Panc1 (cell line): ENCODE data around the gene STK39. TPM values are rescaled to one million over a fixed set of nuclear protein-coding genes. Genes with fewer than 3 reads are reported as not detected.

ENCODE experiments used
- ATAC-seq: fragments of 200-7000 bp; cut with Tn5 transposase; 2 replicates; pipeline ENCODE4 v1.9.1; 2020; ENCODE audit warnings: mild to moderate bottlenecking, moderate library complexity
- BruUV-seq: library from RNA; stranded (reverse); fragments of 400-500 nt; replicated peaks from 2 replicates; lab custom pipeline; 2021; lab: Mats Ljungman, UMichigan
- CTCF ChIA-PET: fragments of 300-600 bp; sonication (Branson Sonifier 250); formaldehyde crosslinking; loops from one replicate; lab custom pipeline; 2022; ENCODE audit warnings: antibody characterized with exemption; lab: Charles Lee
- POLR2A ChIA-PET: fragments of 300-600 bp; sonication (Branson Sonifier 250); formaldehyde crosslinking; loops from one replicate; lab custom pipeline; 2022; ENCODE audit warnings: antibody characterized with exemption; lab: Charles Lee
- DNase-seq: peaks from one replicate; pipeline ENCODE4 v3.0.0-alpha.2; 2010; ENCODE audit warnings: low read depth, low spot score
- H3K27ac ChIP-seq: 2 replicates; pipeline ENCODE4 v1.5.1; 2011; ENCODE audit warnings: mild to moderate bottlenecking, low read length, inconsistent platforms
- H3K27me3 ChIP-seq: fragments of 200-500 bp; sonication (Bioruptor generic); 2 replicates; pipeline ENCODE4 v1.6.0; 2014; ENCODE audit warnings: low read length, inconsistent platforms; ENCODE audit not compliant: control insufficient read depth, insufficient read depth
- H3K36me3 ChIP-seq: fragments of 200-500 bp; sonication (Bioruptor generic); 2 replicates; pipeline ENCODE4 v1.5.1; 2014; ENCODE audit warnings: inconsistent platforms, mild to moderate bottlenecking, low read length, moderate library complexity; ENCODE audit not compliant: control insufficient read depth, insufficient read depth
- H3K4me1 ChIP-seq: 2 replicates; pipeline ENCODE4 v1.5.1; 2011; ENCODE audit warnings: inconsistent platforms, mild to moderate bottlenecking, low read length, moderate library complexity; ENCODE audit not compliant: control insufficient read depth, insufficient read depth
- H3K4me3 ChIP-seq, 2 experiments: 2 replicates each; pipeline ENCODE4 v1.5.1; 2011 to 2012; ENCODE audit warnings: low read depth in 2 of 2, low read length in 2 of 2, mild to moderate bottlenecking in 2 of 2, inconsistent platforms in 1 of 2, moderate library complexity in 1 of 2
- H3K9me3 ChIP-seq: fragments of 200-500 bp; sonication (Bioruptor generic); 2 replicates; pipeline ENCODE4 v1.5.1; 2014; ENCODE audit warnings: low read depth, mild to moderate bottlenecking, inconsistent platforms, low read length, moderate library complexity; ENCODE audit not compliant: control insufficient read depth, insufficient read depth
- POLR2AphosphoS5 ChIP-seq: IDR thresholded peaks from 2 replicates; pipeline ENCODE4 v1.6.1; 2012; ENCODE audit warnings: mild to moderate bottlenecking, low read depth, low read length, moderate library complexity
- SIN3A ChIP-seq: IDR thresholded peaks from 2 replicates; pipeline ENCODE4 v1.6.1; 2012; ENCODE audit warnings: low read depth, mild to moderate bottlenecking, low read length, moderate library complexity, borderline replicate concordance; ENCODE audit not compliant: insufficient read depth
- TCF7L2 ChIP-seq: IDR thresholded peaks from 2 replicates; pipeline ENCODE4 v1.6.1; 2011; ENCODE audit warnings: mild to moderate bottlenecking, low read depth, low read length, inconsistent platforms
- in situ Hi-C: cut with HindIII; loops from 2 replicates; pipeline ENCODE4 v1.10.0; 2016; ENCODE audit warnings: low sequenced_read_pairs, low pct_unique_long_range_greater_than_20kb
- intact Hi-C: fragments of 100-400 bp; cut with micrococcal nuclease; formaldehyde crosslinking; loops from one replicate; pipeline ENCODE4 v1.10.0; 2022; ENCODE audit not compliant: unreplicated experiment
- total RNA-seq: library from RNA; stranded (reverse); gene quantifications from one replicate; pipeline ENCODE4 v1.2.1, GENCODE V29; 2021; ENCODE audit not compliant: unreplicated experiment
- TF ChIP-seq, protein P1 (sequence below): fragments of 450-650 bp; IDR thresholded peaks from 2 replicates; pipeline ENCODE4 v1.5.1; 2017; ENCODE audit warnings: mild to moderate bottlenecking
- TF ChIP-seq, protein P2 (sequence below), 2 experiments: IDR thresholded peaks; 2 replicates each; pipeline ENCODE4 v1.6.1; 2011 to 2012; ENCODE audit warnings: low read depth in 2 of 2, control low read depth in 1 of 2, low read length in 1 of 2, mild to moderate bottlenecking in 1 of 2, moderate library complexity in 1 of 2; ENCODE audit not compliant: insufficient read depth in 1 of 2

STK39 gene
- total RNA-seq, 1 experiment from 2014 or later = 14.0 TPM

DNA sequence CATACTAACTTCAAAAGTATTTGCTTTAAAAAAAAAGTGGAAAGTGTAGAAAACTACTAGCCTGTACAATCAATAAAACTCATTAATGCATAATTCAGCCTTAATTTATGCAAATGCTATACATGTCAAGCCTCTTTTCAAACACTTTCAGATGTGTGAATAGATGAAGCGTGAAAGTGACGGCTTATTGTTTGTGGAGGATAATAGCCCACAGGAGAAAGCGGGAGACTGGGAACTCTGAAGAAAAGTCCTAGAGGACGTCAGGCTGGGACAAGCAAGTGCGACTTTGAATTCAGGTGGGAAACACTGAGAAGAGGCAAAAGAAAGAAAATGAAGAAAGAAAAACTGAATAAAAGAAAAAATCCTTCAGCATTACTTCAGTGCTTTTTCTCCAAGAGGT is 108.5 kb downstream of the STK39 start:
- DNase-seq (no peak), ATAC-seq (no peak)
- ChIA-PET CTCF (no interaction called here), POLR2A (no interaction called here)
- no peaks in the 10 kb centered on the region for H3K9me3 ChIP-seq
- no peak overlapping the region for H3K27ac ChIP-seq
- H3K27me3 ChIP-seq = no peaks in the 10 kb centered on the region
- no peaks in the 10 kb centered on the region for H3K36me3 ChIP-seq
- in situ Hi-C loops (no loop called here), intact Hi-C loops (loop anchor here (5.0 to 10.0 kb wide), 2 partner anchors 198 to 776 kb away; no protein-coding TSS in a partner anchor)
- H3K4me1 ChIP-seq = no peaks in the 10 kb centered on the region
- H3K4me3 ChIP-seq = no peak overlapping the region
- TF ChIP-seq SIN3A (no peak), POLR2AphosphoS5 (no peak), TCF7L2 (no peak)
- TF ChIP-seq, protein P1, sequence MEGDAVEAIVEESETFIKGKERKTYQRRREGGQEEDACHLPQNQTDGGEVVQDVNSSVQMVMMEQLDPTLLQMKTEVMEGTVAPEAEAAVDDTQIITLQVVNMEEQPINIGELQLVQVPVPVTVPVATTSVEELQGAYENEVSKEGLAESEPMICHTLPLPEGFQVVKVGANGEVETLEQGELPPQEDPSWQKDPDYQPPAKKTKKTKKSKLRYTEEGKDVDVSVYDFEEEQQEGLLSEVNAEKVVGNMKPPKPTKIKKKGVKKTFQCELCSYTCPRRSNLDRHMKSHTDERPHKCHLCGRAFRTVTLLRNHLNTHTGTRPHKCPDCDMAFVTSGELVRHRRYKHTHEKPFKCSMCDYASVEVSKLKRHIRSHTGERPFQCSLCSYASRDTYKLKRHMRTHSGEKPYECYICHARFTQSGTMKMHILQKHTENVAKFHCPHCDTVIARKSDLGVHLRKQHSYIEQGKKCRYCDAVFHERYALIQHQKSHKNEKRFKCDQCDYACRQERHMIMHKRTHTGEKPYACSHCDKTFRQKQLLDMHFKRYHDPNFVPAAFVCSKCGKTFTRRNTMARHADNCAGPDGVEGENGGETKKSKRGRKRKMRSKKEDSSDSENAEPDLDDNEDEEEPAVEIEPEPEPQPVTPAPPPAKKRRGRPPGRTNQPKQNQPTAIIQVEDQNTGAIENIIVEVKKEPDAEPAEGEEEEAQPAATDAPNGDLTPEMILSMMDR = no peak
- TF ChIP-seq, protein P2, sequence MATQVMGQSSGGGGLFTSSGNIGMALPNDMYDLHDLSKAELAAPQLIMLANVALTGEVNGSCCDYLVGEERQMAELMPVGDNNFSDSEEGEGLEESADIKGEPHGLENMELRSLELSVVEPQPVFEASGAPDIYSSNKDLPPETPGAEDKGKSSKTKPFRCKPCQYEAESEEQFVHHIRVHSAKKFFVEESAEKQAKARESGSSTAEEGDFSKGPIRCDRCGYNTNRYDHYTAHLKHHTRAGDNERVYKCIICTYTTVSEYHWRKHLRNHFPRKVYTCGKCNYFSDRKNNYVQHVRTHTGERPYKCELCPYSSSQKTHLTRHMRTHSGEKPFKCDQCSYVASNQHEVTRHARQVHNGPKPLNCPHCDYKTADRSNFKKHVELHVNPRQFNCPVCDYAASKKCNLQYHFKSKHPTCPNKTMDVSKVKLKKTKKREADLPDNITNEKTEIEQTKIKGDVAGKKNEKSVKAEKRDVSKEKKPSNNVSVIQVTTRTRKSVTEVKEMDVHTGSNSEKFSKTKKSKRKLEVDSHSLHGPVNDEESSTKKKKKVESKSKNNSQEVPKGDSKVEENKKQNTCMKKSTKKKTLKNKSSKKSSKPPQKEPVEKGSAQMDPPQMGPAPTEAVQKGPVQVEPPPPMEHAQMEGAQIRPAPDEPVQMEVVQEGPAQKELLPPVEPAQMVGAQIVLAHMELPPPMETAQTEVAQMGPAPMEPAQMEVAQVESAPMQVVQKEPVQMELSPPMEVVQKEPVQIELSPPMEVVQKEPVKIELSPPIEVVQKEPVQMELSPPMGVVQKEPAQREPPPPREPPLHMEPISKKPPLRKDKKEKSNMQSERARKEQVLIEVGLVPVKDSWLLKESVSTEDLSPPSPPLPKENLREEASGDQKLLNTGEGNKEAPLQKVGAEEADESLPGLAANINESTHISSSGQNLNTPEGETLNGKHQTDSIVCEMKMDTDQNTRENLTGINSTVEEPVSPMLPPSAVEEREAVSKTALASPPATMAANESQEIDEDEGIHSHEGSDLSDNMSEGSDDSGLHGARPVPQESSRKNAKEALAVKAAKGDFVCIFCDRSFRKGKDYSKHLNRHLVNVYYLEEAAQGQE (IDR thresholded peaks at IDR 0.05; ENCODE audit: insufficient read depth in 1 of 2, low read depth in 2 of 2, low read length in 1 of 2) = no peak
- no TSS peak for BruUV-seq

DNA sequence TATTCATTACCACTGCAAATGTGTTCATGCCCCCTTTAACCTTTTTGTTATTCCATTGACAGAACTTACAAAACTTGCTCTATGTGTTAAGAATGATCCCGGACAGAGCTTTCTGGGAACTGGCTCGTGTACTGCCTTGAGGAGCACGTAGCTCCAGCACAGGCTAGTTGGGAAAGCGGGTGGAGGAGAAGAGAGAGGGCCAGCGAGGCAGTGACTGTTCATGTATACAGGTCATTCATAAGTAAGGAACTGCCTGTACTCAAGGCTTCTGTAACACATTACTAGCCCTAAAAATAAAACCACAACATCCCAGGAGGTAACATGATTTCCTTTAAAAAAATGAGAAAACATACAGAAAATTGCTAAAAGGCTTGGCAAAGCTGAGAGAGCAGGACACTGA is 109.0 kb downstream of the STK39 start:
- ChIA-PET POLR2A (no interaction called here), CTCF (no interaction called here)
- in situ Hi-C loops = no loop called here
- no peak overlapping the region for H3K4me3 ChIP-seq
- no peaks in the 10 kb centered on the region for H3K27me3 ChIP-seq
- BruUV-seq = no TSS peak
- H3K9me3 ChIP-seq = no peaks in the 10 kb centered on the region
- TF ChIP-seq SIN3A (no peak), POLR2AphosphoS5 (no peak), TCF7L2 (no peak)
- TF ChIP-seq, protein P1 = no peak
- TF ChIP-seq, protein P2 (IDR thresholded peaks at IDR 0.05; ENCODE audit: insufficient read depth in 1 of 2, low read depth in 2 of 2, low read length in 1 of 2) = no peak
- H3K4me1 ChIP-seq = no peaks in the 10 kb centered on the region
- no peaks in the 10 kb centered on the region for H3K36me3 ChIP-seq
- DNase-seq = no peak
- no peak for ATAC-seq
- H3K27ac ChIP-seq = no peak overlapping the region
- intact Hi-C loops = loop anchor here (5.0 to 10.0 kb wide), 2 partner anchors 199 to 776 kb away; no protein-coding TSS in a partner anchor
